Spinal cord (tissue), 10 donors: ENCODE results near the gene IQCK. TPM values are rescaled to one million over a fixed set of nuclear protein-coding genes. Genes with fewer than 3 reads are reported as not detected.
"Not testable (repeated sequence)": the region's sequence is repeated elsewhere in the genome, so short reads cannot be mapped to it uniquely, and the experiment has no call there.

Experiments used
- DNase-seq, 6 donors: peaks; one replicate each; pipeline versions ENCODE4 v3.0.0 to v3.0.0-alpha.2; 2013 to 2015; ENCODE audit warnings: low spot score in 6 of 6, low read depth in 4 of 6
- H3K27ac ChIP-seq: one replicate; pipeline ENCODE4 v1.5.1; 2013; ENCODE audit warnings: low read depth, low read length, control low read depth
- H3K27me3 ChIP-seq: one replicate; pipeline ENCODE4 v1.6.1; 2013; ENCODE audit warnings: low read length; ENCODE audit not compliant: control insufficient read depth, insufficient read depth
- H3K36me3 ChIP-seq: one replicate; pipeline ENCODE4 v1.6.1; 2013; ENCODE audit warnings: low read length; ENCODE audit not compliant: control insufficient read depth, insufficient read depth
- H3K4me1 ChIP-seq: one replicate; pipeline ENCODE4 v1.6.1; 2013; ENCODE audit warnings: low read length; ENCODE audit not compliant: control insufficient read depth, insufficient read depth
- H3K4me3 ChIP-seq: one replicate; pipeline ENCODE4 v1.5.1; 2013; ENCODE audit warnings: low read depth, low read length, control low read depth
- H3K9me3 ChIP-seq: one replicate; pipeline ENCODE4 v1.6.1; 2013; ENCODE audit warnings: low read length; ENCODE audit not compliant: control insufficient read depth, insufficient read depth
- WGBS: methylation state at CpG from one replicate; pipeline ENCODE4 v1.1.5; 2013; ENCODE audit warnings: missing lambda C conversion rate; ENCODE audit not compliant: insufficient coverage; 5-methylcytosine and 5-hydroxymethylcytosine counted together
- polyA plus RNA-seq, 2 donors: library from polyadenylated mRNA; unstranded; fragments of 120-200 nt; gene quantifications; one replicate each; pipeline ENCODE4 v1.2.1, GENCODE V29; 2013; ENCODE audit not compliant: insufficient read length in 2 of 2
- total RNA-seq, 2 donors: library from RNA; depleted of rRNA in 1 of 2; stranded (reverse); fragments of 120-200 nt in 1 of 2; fragments of >200 nt in 1 of 2; gene quantifications; one replicate each; pipeline versions ENCODE4 v1.2.3 to v1.2.4, GENCODE V29; 2013 to 2014
- donor health status: healthy.

IQCK gene
- total and polyA plus RNA-seq, 4 donors: 12.0 to 25.5 (median 19.0) TPM

DNA sequence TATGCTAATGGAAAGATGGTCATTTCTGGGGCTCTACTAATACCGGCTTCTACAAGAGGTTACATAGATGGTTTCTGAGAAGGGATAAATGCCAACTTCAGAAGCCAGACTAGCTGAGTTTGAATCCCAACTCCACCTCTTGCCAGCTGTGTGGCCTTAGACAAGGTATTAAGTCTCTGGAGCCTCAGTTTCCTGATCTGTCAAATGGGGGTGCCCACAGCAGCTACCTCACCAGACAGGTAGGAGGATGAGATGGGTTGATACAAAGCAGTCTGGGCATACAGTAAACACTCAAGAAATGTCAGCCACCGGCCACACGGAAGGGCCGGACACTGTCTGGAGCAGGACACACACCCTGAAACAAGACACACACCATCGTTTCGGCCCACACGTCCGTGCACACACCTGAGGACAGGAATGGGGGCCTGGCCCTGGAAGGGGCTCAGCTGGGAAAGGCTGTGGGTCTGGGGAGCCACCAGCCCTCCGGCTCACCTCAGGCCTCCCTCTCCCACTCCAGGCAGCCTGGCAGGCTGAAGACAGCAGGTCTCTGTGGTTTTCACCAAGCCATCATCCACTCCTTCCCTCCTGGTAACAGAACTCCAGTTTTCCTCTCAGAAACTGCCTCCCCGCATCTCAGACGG, 5.5 kb upstream of the IQCK start:
- WGBS: 94% methylated on average over 10 of the region's 11 CpGs
- no peak for DNase-seq
- peaks cover 66% of the 10 kb centered on the region for H3K36me3 ChIP-seq
- H3K27me3 ChIP-seq: no peaks in the 10 kb centered on the region
- peaks cover 16% of the 10 kb centered on the region for H3K4me1 ChIP-seq
- no peaks in the 10 kb centered on the region for H3K9me3 ChIP-seq
- no peak overlapping the region for H3K27ac ChIP-seq
- H3K4me3 ChIP-seq: no peak overlapping the region

DNA sequence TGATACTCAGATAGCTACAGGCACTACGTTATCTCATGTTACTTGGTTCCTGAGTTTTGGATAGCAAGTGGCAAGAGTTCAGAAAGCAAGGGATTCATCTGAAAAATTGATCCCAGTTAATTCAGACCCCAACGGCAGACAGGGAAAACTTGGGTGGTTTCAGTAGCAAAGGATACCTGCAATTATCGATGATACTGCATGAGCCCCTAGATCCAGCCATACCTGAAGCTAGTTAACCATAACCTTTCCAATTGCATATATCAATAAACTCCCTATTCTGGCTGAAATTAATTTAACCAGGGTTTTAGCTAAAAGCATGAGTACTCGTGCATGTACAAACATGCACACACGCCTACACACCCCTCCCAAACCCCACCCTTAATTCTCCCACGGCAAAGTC, 4.4 kb upstream of the IQCK start:
- no peaks in the 10 kb centered on the region for H3K9me3 ChIP-seq
- peaks cover 12% of the 10 kb centered on the region for H3K4me1 ChIP-seq
- H3K4me3 ChIP-seq: no peak overlapping the region
- H3K27ac ChIP-seq: no peak overlapping the region
- H3K27me3 ChIP-seq: no peaks in the 10 kb centered on the region
- no peak for DNase-seq
- H3K36me3 ChIP-seq: peaks cover 54% of the 10 kb centered on the region
- WGBS: 91% methylated on average over 6 of the region's 6 CpGs

DNA sequence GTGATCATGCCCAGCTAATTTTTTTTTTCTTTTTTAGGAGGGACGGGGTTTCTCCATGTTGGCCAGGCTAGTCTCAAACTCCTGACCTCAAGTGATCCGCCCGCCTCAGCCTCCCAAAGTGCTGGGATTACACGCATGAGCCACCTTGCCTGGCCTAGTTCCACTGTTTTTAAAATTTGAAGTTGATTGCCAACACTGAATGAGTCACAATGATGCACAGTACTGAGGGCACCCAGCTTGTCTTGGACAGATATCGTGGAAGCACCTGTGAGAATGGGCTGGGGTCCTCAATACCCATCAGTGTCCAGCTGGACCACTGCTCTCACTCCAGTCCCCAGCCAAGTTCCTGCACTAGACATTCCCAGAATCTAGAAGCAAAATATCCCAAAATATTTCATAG, 2.5 kb upstream of the IQCK start:
- no peak for DNase-seq
- 99% methylated on average over 5 of the region's 5 CpGs for WGBS
- no peaks in the 10 kb centered on the region for H3K9me3 ChIP-seq
- H3K4me1 ChIP-seq: peaks cover 16% of the 10 kb centered on the region
- no peak overlapping the region for H3K4me3 ChIP-seq
- H3K36me3 ChIP-seq: peaks cover 36% of the 10 kb centered on the region
- H3K27me3 ChIP-seq: no peaks in the 10 kb centered on the region
- no peak overlapping the region for H3K27ac ChIP-seq

DNA sequence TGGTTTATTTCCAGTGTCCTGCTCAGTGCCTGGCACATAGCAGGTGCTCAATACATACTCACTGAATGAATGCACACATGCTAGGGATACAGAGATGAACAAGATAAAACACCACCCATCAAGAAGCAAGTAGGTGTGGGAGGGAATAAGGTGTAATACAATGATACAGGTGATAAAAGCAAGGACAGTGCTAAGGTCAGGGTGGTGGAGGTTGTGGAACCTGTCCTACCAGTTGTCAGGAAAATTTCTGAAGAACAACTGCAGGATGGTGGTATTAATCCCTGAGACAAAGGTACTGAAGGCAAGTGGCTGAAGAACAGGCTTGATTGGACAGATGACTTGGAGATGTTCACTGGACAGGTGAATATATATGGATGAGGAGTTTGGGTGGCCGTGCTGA, 1.9 kb upstream of the IQCK start:
- H3K4me3 ChIP-seq: no peak overlapping the region
- WGBS: no CpG with 5 or more reads among the region's 1 CpG
- H3K4me1 ChIP-seq: peaks cover 16% of the 10 kb centered on the region
- H3K27me3 ChIP-seq: no peaks in the 10 kb centered on the region
- H3K9me3 ChIP-seq: no peaks in the 10 kb centered on the region
- no peak for DNase-seq
- no peak overlapping the region for H3K27ac ChIP-seq
- H3K36me3 ChIP-seq: peaks cover 30% of the 10 kb centered on the region

DNA sequence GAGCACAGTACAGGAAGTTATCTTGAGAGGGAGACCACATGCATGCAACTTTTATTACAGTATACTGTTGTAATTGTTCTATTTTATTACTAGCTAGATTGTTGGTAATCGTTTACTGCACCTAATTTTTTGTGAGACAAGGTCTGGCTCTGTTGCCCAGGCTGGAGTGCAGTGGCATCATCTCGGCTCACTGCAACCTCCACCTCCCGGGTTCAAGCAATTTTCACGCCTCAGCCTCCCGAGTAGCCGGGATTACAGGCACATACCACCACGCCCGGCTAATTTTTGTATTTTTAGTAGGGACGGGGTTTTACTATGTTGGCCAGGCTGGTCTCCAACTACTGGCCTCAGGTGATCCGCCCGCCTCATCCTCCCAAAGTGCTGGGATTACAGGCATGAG, 1.3 kb upstream of the IQCK start:
- peaks cover 25% of the 10 kb centered on the region for H3K36me3 ChIP-seq
- DNase-seq, H3K27me3 ChIP-seq, H3K9me3 ChIP-seq: not testable (repeated sequence)
- H3K27ac ChIP-seq: peak overlapping the region; percentile 82
- H3K4me3 ChIP-seq: peak overlapping the region; percentile 82
- WGBS: 28% methylated on average over 2 of the region's 11 CpGs
- peaks cover 16% of the 10 kb centered on the region for H3K4me1 ChIP-seq

DNA sequence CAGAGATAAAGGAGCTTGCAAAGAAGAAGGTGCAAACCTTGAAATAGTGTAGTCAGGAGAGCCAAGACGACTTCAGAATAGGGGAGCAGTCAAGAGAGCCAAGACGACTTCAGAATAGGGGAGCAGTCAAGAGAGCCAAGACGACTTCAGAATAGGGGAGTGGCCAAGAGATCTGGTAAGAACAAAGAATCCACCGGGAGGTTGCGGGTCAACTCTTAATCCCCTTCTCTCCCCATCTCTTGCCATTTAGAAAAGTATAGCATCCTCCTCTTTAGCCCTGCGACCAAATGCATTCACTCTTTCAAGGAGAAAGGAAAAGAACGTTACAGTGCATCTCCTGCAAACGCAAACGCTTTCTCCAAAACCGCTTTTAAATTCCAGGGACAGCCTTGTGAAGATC, 757 bp upstream of the IQCK start:
- Histone ChIP-seq H3K4me1 (peaks cover 16% of the 10 kb centered on the region), H3K36me3 (peaks cover 21% of the 10 kb centered on the region), H3K27ac (peak overlapping the region; percentile 82), H3K27me3 (no peaks in the 10 kb centered on the region), H3K4me3 (peak overlapping the region; percentile 82), H3K9me3 (no peaks in the 10 kb centered on the region)
- 0% methylated on average over 9 of the region's 10 CpGs for WGBS
- no peak for DNase-seq

DNA sequence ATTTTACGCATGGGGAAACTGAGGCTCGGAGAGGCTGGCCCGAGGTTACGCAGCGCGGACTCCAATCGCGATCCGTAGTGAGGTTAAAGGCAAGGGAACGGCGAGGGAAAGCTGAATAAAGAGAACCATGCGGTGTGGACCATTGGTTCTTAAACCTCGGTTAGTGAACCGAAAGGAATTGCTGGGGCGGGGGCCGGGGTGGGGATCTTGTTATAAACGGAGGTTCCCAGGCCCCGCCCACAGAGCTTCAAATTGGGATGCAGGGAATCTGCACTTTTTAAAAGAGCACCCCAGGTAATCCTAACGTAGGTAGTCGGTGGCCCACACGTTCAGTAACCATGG, 524 bp downstream of the IQCK start:
- no peaks in the 10 kb centered on the region for H3K9me3 ChIP-seq
- DNase-seq: peak in 2 of 6 donors; percentile 57 to 75
- H3K27ac ChIP-seq: no peak overlapping the region
- H3K27me3 ChIP-seq: no peaks in the 10 kb centered on the region
- WGBS: under 1% methylated on average over 21 of the region's 21 CpGs
- peak overlapping the region; percentile 82 for H3K4me3 ChIP-seq
- peaks cover 16% of the 10 kb centered on the region for H3K4me1 ChIP-seq
- peaks cover 9% of the 10 kb centered on the region for H3K36me3 ChIP-seq

DNA sequence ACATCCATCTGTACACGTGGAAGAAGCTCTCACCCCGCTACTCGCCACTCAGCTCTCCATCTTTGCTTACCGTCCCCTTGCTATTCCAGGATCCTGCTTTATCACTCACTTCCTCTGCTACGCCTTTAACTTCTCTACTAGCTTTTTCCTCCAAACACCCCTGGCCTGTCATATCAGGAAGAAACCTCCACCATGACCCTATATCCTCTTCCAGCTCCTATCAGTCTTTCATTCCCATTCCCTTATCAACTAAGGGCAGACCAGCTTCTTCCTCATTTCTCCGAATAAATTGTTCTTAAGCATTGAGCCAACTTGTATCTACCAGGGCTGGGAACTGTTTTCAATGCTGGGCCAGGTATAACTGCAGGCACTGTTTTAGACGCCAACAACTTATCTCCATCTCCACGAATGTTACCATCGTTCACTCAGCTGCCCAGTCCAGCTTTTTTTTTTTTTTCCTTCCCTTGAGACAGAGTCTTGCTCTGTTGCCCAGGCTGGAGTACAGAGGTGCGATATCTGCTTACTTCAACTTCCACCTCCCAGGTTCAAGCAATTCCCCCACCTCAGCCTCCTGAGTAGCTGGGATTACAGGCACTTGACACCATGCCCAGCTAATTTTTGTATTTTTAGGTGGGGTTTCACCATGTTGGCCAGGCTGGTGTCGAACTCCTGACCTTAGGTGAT, 4.3 kb downstream of the IQCK start:
- Histone ChIP-seq H3K36me3 (peaks cover 3% of the 10 kb centered on the region), H3K4me1 (peaks cover 7% of the 10 kb centered on the region), H3K27me3 (no peaks in the 10 kb centered on the region), H3K4me3 (no peak overlapping the region), H3K27ac (no peak overlapping the region), H3K9me3 (no peaks in the 10 kb centered on the region)
- WGBS: 90% methylated on average over 9 of the region's 11 CpGs
- DNase-seq: no peak

DNA sequence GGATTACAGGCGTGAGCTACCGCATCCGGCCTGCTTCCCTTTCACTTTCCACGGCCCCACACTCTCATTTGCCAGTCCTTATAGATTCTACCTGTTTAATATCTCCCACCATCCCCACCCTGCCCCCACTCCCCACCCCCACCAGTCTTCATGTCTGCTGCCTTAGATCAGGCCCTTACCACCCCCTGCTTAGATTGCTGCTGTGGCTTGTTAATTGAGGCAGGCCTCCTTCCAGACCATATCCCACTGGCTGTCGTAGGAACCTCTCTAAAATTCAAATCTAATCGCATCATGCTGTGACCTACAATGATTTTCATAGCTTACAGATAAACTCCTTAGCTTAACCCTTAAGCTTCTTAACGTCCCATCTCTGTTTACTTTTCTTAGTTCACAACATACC, 4.9 kb downstream of the IQCK start:
- WGBS: 82% methylated on average over 7 of the region's 7 CpGs
- no peak for DNase-seq
- no peak overlapping the region for H3K27ac ChIP-seq

DNA sequence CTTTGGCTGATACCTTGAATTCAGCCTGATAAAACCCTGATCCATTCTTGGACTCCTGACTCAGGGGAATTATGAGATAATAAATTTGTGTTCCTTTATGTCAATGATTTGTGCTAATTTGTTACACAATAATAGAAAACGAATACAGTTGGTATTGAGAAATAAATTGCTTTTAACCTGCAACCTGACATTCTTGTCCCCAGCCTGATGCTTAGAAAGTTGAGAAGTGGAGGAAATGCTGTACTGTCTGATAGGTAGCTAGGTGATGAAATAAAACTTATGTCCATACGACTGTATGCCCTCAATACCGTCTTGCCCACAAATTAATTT, 10.5 kb downstream of the IQCK start:
- Histone ChIP-seq H3K4me3 (no peak overlapping the region), H3K27ac (no peak overlapping the region), H3K27me3 (no peaks in the 10 kb centered on the region), H3K36me3 (peaks cover 21% of the 10 kb centered on the region), H3K9me3 (no peaks in the 10 kb centered on the region), H3K4me1 (no peaks in the 10 kb centered on the region)
- no peak for DNase-seq
- no CpG with 5 or more reads among the region's 3 CpGs for WGBS

More for the DNA sequence above, 4.9 kb downstream of the IQCK start:
- H3K4me3 ChIP-seq: no peak overlapping the region
- H3K4me1 ChIP-seq: peaks cover 7% of the 10 kb centered on the region
- H3K27me3 ChIP-seq: no peaks in the 10 kb centered on the region
- no peaks in the 10 kb centered on the region for H3K9me3 ChIP-seq
- H3K36me3 ChIP-seq: peaks cover 3% of the 10 kb centered on the region
